ENCODE measurements around the gene PHC1.
"Not testable (repeated sequence)": the region's sequence is repeated elsewhere in the genome, so short reads cannot be mapped to it uniquely, and the experiment has no call there.

PHC1 gene

DNA sequence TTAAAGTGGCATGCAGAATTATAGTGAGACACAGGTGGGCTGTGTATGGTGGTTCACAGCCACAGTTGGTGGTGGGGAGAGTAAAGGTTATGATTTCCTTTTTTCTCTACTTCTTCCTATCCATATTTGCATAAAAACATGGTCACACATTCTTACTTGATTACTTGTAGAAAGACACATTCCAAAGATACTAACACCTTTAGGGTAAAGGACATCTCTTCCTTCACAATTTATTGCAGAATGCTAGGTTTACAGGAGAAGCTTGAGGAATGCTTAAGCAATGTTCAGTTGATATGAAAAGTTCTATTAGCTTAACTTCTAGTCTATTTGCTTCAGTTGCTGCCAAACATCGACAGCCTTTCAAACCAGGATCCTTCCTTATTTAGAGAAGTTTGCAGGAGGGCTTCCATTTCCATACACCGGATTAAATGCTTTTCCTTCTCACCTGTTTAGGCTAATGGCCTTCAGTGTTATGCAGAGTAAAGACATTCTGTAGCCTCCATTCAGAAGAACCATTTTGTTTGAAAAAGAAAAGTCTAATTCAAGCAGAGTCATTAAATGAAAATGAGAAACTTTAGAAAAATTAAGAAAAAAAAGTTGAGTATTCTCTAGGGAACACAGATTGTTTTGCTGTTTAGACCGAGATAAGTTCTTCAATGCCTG is 2.6 kb upstream of the PHC1 start:
- DNase-seq, result no peak

DNA sequence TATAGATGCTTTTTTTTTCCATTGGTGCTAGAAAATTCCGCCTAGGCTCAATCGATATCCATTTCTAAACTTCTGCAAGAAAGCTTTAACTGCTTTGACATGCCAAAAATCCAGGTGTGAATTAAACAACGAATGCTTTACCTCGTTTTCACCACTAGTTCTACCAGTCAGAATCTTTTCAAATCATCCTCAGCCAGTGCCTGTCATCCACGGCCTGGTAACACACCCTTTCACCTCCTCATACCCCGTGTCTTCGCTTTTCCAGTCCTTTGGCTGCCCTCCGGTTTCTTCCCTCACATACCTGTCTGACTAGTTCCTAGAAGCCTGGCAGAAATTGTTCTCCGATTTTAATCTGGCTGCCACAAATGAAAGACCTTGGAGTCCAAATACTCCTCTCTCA is 1.4 kb upstream of the PHC1 start:
- DNase-seq, result no peak

DNA sequence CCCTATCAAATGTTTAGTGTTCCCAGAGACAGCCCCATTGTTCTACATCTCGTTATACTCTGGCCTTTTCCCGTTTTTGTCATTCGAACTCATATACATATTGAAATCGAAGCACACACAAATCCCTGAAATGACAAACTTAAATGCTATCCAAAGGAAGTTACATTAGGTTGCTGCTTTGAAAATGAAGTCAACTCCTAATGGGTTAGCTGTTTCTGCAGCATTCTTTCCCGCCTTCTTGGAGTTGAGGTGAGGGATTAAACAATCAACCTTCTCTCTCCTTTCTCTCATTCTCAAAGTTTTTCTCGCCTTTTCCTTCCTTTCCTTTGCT is 642 bp upstream of the PHC1 start:
- no peak for DNase-seq

DNA sequence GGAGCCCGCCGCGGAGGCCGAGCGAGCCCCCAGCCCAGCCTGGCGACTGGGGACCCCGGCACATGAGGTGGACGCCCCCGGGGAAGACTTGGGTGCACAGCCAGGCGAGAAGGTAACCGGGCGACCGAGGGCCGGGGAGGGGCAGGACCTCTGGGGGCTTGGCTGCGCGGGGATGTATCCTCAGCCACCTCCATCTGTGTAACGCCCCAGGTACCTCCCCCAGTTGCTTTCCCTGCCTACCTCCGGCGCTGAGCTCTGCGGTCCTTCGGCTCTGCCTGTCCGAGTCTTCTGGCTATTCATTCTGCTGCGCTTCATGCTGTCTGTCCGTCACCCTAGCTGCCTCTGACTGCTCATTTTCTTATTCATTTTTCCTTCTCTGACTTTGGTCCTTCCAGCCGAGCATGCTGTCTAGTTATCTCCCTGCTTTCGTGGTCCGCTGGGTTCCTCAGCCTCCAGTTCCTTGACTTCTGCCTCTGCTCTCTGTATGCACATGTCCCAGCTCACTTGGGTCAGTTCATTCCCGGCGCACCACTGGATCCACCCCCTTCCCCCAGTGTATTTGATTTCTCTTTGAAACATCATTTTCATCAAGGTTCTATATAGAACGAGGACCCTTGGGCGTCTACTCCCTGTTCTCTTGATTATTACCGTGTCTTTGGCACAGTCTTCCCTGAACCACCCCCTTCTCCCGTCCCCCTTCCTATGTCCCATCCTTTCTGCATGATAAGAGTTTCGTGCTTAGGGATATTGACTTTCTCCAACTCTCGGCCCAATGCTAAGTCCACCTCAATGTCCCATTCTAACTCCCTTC is 612 bp downstream of the PHC1 start:
- no peak for DNase-seq

DNA sequence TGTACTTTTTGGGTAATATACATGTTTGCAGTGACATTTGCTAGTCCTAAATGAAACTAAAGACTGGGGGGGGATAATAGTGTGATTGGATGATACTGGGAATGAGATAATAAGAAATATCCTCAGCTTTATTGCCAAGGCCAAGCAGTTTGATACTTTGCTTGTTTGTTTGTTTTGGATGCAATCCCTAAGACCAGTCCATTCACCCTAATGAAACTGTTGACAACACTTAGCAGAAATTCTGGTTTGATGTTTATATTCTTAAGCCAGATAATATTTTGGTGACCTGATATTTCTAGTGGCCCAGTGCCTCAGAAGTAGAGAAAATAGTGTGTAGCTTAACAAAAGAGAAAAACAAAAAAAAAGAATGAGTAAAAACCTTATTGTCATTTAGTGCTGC is 1.8 kb downstream of the PHC1 start:
- no peak for DNase-seq

DNA sequence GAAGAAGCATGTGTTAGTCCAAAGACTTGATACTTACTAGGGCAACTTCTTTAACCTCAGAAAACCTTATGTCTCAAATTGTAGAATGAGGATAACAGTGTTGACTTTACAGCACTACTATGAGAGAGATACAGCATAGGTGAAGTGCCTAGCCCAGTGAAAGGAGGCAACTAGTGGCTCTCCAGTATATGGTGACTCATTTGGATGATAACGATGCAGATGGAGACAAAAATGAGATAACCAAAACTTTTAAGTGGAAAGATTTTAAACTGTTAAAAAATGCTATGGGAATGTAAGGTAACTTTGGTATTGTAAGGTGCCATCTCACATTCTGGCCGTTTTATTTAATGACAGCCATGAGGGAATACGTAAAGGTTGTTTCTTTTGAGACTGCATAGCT is 2.7 kb downstream of the PHC1 start:
- DNase-seq, result no peak

DNA sequence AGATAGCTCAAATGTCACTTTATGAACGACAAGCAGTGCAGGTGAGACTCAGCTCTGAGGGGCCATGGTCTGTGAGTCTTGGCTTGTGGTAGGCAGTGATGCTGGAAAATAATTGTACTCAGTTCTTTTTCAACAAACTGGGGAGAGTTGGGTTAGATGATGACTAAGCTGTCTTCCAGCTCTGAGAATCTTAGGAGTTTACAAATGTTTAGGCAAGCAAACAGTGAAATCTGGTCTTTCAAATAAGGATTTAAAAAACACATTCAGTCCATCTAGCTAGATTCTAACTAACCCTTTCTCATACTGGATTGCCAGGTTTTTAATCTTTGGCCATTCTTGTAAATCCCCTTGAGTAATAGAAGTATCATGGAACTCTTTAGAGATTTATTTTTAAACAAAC is 3.4 kb downstream of the PHC1 start:
- DNase-seq, result no peak

DNA sequence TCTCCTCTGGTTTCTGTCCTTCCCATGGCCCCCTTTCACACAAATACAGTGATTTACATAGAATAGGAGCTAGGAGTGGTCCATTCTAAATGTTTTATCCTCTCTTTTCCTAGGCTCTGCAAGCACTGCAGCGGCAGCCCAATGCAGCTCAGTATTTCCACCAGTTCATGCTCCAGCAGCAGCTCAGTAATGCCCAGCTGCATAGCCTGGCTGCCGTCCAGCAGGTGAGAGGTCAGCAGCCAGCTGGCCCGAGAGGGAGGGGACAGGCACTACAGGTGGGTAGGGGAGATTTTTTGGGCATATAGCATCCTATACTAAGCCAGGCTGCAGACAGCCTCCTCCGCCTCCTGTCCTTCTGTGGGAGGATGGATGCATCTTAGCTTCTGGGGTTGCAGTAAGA is 5.3 kb downstream of the PHC1 start:
- not testable (repeated sequence) for DNase-seq

DNA sequence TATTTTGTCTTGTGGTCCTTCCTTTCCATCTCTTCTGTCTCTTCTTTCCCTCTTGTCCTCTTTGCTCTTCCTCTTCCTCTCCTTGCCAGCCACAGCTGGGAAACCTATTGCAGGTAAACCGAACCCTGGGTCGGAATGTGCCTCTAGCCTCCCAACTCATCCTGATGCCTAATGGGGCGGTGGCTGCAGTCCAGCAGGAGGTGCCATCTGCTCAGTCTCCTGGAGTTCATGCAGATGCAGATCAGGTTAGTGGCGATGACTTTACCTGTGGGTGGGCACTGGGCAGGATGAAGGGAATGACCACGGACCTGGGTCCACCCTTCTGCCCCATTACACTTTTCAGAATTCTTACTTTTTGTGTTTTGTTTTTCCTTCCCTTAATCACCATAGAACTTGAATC is 8.2 kb downstream of the PHC1 start:
- DNase-seq, result no peak

DNA sequence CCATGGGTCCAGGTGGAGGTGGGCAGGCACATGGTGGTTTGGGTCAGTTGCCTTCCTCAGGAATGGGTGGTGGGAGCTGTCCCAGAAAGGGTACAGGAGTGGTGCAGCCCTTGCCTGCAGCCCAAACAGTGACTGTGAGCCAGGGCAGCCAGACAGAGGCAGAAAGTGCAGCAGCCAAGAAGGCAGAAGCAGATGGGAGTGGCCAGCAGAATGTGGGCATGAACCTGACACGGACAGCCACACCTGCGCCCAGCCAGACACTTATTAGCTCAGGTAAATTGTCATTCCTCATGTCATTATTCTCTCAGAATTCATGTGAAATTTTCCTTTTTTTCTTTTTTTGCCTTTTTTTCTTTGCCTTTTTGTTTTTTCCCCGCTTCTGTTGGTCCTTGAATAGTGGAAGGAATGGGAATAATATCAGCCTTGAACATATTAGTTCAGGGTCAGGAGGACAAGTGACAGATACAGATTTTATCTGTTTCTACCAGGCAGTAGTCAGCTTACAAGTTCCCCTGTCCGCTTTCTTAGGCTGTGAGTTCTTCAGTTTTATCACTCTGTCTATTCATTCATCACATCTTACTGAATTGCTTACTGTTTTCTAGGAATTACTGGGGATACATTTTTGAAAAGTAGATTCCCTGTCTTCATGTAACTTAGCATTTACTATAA is 16.5 kb downstream of the PHC1 start:
- not testable (repeated sequence) for DNase-seq

DNA sequence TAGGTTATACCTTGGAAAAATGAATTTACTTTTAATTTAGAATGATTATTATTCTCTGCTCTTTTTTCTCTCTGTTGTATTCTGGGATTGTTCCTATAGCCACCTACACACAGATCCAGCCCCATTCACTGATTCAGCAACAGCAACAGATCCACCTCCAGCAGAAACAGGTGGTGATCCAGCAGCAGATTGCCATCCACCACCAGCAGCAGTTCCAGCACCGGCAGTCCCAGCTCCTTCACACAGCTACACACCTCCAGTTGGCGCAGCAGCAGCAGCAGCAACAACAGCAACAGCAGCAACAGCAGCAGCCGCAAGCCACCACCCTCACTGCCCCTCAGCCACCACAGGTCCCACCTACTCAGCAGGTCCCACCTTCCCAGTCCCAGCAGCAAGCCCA is 18.2 kb downstream of the PHC1 start:
- DNase-seq, result not testable (repeated sequence)

DNA sequence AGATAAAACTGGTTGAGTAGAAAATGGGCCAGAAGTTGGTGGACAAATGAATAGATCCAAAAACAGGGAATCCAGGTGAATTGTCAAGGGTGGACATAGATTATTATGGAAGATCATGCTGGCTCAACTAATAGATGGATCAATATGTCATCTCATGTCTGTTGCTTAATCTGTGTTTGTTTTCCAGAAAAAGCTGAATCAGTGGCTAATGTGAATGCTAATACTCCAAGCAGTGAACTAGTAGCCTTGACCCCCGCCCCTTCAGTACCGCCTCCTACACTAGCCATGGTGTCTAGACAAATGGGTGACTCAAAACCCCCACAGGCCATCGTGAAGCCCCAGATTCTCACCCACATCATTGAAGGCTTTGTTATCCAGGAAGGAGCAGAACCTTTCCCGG is 19.8 kb downstream of the PHC1 start:
- not testable (repeated sequence) for DNase-seq

DNA sequence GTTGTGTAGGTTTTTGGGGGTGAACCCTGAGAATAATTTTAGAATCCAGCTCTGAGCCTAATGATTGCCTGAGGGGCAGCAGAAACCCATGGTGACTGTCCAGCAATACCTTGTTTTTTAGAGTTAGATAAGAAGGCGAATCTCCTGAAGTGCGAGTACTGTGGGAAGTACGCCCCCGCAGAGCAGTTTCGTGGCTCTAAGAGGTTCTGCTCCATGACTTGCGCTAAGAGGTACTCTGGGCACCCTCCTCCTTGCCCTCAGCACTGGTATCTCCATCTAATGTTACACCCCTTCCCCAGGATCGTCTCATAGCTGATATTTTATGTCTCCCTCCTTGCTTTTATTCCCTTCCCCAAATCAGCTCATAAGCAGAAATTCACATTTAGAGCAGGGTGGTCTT is 22.4 kb downstream of the PHC1 start:
- DNase-seq, result no peak

DNA sequence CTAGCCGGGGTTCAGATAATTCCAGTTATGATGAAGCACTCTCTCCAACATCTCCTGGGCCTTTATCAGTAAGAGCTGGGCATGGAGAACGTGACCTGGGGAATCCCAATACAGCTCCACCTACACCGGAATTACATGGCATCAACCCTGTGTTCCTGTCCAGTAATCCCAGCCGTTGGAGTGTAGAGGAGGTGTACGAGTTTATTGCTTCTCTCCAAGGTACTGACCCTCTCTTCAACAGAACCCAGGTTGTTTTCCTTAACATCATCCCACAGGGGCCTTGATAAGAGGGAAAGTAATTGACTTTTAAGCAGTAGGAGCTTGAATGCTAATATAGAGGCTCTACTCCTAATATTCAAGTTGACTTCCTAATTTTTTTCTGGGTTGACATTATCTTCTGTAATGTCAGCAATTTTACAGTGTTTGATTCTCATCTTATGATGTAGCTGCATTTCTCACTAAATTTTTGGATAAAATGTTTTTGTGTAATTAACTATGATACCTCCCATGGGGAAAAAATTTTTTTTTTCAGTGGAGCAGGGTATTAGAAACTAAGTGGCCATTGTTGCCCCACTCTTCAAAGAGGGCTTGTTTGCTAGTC is 23.6 kb downstream of the PHC1 start:
- DNase-seq, result not testable (repeated sequence)

DNA sequence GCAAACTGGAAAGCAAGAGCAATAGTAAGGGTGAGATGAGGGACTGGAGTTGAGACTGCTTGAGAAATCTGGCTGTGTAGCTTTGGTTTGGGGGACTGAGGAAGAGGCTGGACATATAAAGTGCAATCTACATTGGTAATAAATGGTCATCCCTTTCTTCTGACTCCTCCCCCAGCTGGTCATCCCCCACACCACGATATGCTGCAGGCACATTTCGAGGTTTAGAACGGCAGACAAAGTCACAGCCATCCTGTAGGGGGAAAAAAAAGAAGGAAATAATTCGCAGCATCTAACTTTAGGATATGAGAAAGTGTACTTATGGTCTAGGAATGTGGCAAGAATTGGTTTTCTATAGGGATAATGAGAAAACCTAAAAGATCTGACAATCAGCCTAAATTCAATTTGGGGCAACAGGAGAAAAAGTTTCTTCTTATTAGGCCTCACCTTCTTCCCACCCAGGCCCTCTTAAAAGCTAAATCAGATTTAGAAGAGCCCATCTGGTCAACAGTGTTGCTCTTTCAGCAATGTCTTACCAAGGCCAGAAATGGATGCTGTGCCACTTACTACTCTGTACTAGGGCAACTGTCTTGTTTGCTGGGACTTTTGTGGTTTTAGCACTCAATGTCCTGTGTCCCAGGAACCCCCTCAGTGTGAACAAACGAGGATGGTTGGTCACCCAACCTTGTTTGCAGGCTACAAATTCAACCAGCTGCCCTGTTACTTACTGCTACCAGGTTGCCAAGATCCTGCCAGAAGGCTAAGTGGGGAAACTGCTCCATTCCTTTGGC is 27.6 kb downstream of the PHC1 start:
- DNase-seq, result no peak

DNA sequence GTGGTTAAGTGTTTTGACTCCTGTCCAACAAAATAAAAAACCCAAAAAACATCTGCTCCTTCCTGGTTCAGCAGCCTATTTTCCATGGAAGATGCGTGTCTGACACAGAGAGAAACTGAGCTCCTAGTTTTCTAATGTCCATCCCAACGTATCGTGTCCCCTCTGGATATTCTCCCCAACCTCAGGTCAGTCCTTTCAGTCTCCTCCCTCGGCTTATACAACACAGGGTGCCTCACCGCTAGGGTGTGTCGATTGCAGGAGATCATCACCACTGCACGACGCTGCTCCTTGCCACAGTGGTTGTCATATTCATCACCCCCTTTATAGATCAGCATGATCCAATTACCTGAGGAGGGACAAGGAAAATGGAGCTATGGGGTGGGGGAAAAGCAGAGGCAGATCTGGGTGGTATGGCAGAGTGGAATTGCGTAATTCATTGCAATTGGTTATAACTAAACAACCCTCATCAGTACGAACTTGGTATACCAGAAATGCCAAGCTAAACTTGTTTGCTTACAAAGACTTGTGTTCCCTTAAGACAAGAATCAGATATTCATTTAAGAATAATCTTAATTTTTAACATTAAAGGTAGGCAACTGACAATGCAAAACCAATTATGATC is 29.4 kb downstream of the PHC1 start:
- DNase-seq, result no peak

DNA sequence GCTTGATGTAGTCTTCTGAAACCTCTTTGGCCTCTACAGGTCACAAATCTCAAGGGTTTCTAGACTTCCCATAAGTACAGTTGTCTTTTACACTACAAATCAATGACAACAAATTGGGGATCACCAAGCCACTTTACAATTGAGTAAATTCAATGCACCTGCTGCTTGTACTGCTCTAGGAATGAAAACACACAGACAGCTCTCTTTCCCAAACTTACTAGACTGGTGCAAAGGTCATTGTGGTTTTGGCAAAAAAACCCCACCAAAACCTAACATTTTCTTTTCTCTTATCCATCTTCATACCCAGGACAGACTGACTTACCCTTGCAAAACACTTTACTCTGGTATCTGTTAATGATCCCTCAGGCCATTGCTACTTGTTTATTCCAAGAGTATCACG is 32.4 kb downstream of the PHC1 start:
- no peak for DNase-seq

DNA sequence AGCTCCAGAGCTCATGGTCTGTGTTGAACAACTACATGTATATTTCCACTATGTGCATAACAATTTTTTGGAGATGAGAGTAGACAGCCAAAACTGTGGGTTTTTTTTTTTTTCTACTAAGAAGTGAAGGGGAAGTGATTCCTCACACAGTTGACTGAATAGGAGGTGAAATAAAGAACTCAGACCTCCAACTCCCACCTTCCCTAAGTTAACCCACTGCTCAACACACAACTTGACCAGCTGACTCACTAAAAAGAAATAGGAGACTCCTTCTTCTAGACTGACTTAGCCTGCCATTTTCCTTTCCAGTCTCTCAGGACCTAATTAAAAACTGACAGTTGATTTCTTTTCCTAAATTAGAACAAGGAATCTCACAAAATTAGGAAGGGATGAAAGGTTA is 33.4 kb downstream of the PHC1 start:
- no peak for DNase-seq

DNA sequence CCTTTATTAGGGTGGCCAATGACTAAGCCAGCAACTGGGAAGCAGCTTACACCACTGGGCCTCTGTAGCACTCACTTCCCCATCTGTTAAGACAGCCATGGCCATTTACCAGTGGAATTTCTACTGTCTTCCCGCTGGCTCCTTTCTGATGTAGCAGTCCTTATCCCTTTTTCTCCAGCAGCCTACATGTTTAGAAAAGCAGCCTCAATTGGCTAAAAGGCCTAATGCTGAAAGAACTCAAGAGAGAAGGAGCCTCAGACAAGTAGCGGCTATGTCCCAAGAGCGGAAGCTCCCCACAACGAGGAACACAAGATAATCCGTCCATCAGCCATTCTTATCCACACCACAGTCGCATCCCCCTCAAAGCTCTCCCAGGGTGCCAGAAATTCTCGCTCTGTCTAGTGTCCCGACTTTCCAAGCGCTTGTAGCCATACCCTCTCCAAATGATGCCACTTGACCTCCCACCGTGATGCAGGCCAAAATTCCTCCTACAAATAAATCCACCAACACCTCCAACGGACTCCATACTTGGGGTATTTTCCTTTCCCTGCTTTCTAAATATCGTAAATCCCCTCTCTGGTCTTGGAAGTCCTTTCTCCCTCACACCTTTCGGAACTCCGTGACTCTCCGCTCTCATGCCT is 34.5 kb downstream of the PHC1 start:
- no peak for DNase-seq

DNA sequence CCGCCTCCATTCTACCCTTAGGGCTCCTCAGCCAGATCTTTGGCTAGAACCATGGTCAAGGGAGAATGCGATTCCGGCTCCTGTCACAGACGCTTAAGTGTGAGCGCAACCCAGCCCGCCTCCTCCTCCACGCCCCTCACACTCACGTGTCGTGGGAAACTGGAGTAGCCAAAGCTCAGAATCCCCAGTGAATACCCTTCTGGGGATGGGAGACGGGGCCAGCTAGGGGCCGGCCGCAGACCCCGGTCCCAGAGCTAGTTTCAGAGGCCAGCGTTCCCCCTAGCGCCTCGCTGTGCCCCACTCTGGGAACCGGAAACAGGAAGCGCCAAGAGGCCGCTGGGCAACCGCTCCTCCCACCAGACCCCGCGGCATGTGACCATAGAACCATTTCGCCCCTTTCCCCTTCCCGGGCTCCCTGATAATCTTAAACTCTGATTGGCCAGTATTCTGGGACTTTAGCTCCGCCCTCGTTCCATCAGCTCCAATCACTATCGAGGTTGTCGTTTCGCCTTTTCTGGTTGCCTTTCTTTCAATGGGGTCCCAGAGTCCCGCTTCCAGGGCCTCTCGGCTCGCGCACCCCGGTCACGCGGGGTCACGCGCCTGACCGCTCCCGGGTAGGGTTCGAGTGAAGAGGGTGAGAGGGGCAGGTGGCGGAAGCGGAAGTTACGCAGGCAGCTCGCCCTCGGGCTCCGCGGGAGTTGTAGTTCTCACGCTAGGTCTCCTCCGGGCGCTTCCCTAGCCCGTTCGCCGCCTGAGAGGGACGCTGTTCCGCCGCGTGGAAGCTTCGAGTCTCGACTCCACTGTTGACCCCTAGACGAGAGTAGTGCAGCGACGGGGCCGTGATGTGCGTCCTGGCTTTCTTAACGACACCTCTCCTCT is 35.3 kb downstream of the PHC1 start, which contains the start of gene M6PR:
Gene M6PR (minus strand): TSS at position 304 of the 879 bp plus-strand sequence. CDS start 3,241 bp downstream, outside the sequence.
- DNase-seq, result peak; percentile 97

DNA sequence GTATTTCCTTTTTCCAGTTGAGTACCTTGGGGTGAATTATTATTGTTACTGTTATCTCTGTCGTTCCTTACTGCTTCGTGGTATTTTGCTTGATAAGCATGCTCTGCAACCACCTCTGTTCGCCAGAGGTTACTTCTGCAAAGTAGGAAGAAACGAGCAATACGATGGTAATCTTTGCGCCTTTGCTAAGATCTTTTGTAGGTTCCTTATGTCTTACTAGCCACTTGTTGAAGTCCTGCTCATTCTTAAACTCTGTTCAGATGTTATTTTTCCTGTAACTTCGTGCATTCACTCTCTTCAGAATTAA is 35.9 kb downstream of the PHC1 start:
- DNase-seq, result no peak
